SK-N-SH (cell line): ENCODE measurements around the gene EEFSEC.

Experiments used
- EP300 ChIP-seq, 2 experiments: IDR thresholded peaks; 2 replicates each; pipeline versions ENCODE4 v1.4.0 to v1.6.1; 2012; ENCODE audit warnings: borderline replicate concordance in 1 of 2, low read depth in 1 of 2, low read length in 1 of 2
- EZH2phosphoT487 ChIP-seq: fragments of 200-600 bp; sonication (generic); IDR thresholded peaks from 2 replicates; pipeline ENCODE4 v1.6.1; 2017; ENCODE audit warnings: low read depth, mixed run types, mild to moderate bottlenecking, antibody characterized with exemption, moderate library complexity, borderline replicate concordance
- IRF3 ChIP-seq: fragments of 150-350 bp; IDR thresholded peaks from 2 replicates; pipeline ENCODE4 v1.6.1; 2016; ENCODE audit warnings: mild to moderate bottlenecking, low read depth, low read length
- NFIC ChIP-seq: IDR thresholded peaks from 2 replicates; pipeline ENCODE4 v1.4.0; 2012; ENCODE audit warnings: borderline replicate concordance
- POLR2AphosphoS5 ChIP-seq: IDR thresholded peaks from 2 replicates; pipeline ENCODE4 v1.6.1; 2012; ENCODE audit warnings: low read depth, low read length
- REST ChIP-seq: IDR thresholded peaks from 2 replicates; pipeline ENCODE4 v1.6.1; 2012; ENCODE audit warnings: mild to moderate bottlenecking, low read depth, low read length, moderate library complexity
- SMC3 ChIP-seq: IDR thresholded peaks from 2 replicates; pipeline ENCODE4 v1.6.1; 2012; ENCODE audit warnings: low read depth, low read length, improper control_type of control experiment
- TF ChIP-seq, protein P1 (sequence below): IDR thresholded peaks from 2 replicates; pipeline ENCODE4 v1.4.0; 2012; ENCODE audit warnings: low read depth, borderline replicate concordance
- TF ChIP-seq, protein P2 (sequence below): fragments of 200-600 bp; sonication (generic); IDR thresholded peaks from 2 replicates; pipeline ENCODE4 v1.6.1; 2017; ENCODE audit warnings: antibody characterized with exemption, mild to moderate bottlenecking, moderate library complexity

DNA sequence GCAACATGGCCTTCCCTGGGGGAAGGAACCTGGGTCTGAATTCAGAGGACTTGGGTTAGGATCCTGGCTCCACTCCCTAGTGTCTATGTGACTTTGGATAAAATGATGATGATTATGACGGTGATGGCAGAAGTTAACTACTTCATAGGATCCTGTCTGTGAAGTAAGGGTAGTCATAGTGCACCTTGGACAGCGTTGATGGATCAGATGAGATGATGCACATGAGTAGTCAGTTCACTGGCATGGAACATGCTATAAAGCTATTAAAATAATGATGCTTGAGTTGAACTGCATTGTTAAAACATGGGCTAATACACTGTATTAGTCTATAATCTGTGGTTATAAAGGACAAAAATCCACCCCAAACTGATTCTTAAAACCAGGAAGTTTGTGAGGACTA, 62.0 kb downstream of the EEFSEC start:
- TF ChIP-seq, protein P1, sequence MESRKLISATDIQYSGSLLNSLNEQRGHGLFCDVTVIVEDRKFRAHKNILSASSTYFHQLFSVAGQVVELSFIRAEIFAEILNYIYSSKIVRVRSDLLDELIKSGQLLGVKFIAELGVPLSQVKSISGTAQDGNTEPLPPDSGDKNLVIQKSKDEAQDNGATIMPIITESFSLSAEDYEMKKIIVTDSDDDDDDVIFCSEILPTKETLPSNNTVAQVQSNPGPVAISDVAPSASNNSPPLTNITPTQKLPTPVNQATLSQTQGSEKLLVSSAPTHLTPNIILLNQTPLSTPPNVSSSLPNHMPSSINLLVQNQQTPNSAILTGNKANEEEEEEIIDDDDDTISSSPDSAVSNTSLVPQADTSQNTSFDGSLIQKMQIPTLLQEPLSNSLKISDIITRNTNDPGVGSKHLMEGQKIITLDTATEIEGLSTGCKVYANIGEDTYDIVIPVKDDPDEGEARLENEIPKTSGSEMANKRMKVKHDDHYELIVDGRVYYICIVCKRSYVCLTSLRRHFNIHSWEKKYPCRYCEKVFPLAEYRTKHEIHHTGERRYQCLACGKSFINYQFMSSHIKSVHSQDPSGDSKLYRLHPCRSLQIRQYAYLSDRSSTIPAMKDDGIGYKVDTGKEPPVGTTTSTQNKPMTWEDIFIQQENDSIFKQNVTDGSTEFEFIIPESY = no peak
- TF ChIP-seq, protein P2, sequence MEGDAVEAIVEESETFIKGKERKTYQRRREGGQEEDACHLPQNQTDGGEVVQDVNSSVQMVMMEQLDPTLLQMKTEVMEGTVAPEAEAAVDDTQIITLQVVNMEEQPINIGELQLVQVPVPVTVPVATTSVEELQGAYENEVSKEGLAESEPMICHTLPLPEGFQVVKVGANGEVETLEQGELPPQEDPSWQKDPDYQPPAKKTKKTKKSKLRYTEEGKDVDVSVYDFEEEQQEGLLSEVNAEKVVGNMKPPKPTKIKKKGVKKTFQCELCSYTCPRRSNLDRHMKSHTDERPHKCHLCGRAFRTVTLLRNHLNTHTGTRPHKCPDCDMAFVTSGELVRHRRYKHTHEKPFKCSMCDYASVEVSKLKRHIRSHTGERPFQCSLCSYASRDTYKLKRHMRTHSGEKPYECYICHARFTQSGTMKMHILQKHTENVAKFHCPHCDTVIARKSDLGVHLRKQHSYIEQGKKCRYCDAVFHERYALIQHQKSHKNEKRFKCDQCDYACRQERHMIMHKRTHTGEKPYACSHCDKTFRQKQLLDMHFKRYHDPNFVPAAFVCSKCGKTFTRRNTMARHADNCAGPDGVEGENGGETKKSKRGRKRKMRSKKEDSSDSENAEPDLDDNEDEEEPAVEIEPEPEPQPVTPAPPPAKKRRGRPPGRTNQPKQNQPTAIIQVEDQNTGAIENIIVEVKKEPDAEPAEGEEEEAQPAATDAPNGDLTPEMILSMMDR = no peak
- TF ChIP-seq NFIC = no peak
- TF ChIP-seq EZH2phosphoT487 = no peak
- no peak for TF ChIP-seq POLR2AphosphoS5
- TF ChIP-seq IRF3 = no peak
- TF ChIP-seq REST = peak; percentile 61; the same call in 1 of the 2 replicates
- no peak for TF ChIP-seq EP300 (IDR thresholded peaks at IDR 0.05; ENCODE audit: borderline replicate concordance in 1 of 2, low read depth in 1 of 2, low read length in 1 of 2)
- TF ChIP-seq SMC3 = no peak
